HL-60 (cell line): Measurements from ENCODE around the gene EPSTI1.
A peak's percentile ranks its signal among the peaks of the same experiment; 100 is the strongest.
"Not testable (repeated sequence)": the region's sequence is repeated elsewhere in the genome, so short reads cannot be mapped to it uniquely, and the experiment has no call there.

Experiments used
- DNase-seq, 2 experiments: peaks; one replicate each; pipeline ENCODE4 v3.0.0-alpha.2; 2010 to 2020; ENCODE audit warnings: low read depth in 1 of 2, low spot score in 1 of 2
- H3K27ac ChIP-seq: fragments of 250-450 bp; sonication (Bioruptor Pico); replicated peaks from 2 replicates; pipeline ENCODE4 v1.5.1; 2020; ENCODE audit warnings: mild to moderate bottlenecking, moderate library complexity
- H3K27me3 ChIP-seq: fragments of 250-450 bp; sonication (Bioruptor Pico); 2 replicates; pipeline ENCODE4 v1.5.1; 2021; ENCODE audit warnings: mild to moderate bottlenecking, moderate library complexity; ENCODE audit not compliant: insufficient read depth, poor library complexity, severe bottlenecking
- H3K4me3 ChIP-seq: replicated peaks from 2 replicates; pipeline ENCODE4 v1.5.1; 2011; ENCODE audit warnings: mild to moderate bottlenecking, control low read depth, low read length; ENCODE audit not compliant: insufficient read depth
- CTCF ChIP-seq: IDR thresholded peaks from one replicate; pipeline ENCODE4 v1.5.1; 2011; ENCODE audit warnings: low read length, control low read depth, inconsistent platforms; ENCODE audit not compliant: insufficient read depth
- GABPA ChIP-seq: IDR thresholded peaks from 2 replicates; pipeline ENCODE4 v1.6.1; 2012; ENCODE audit warnings: low read depth
- POLR2AphosphoS5 ChIP-seq: IDR thresholded peaks from 2 replicates; pipeline ENCODE4 v1.6.1; 2012; ENCODE audit warnings: low read depth
- REST ChIP-seq: IDR thresholded peaks from 2 replicates; pipeline ENCODE4 v1.6.1; 2012; ENCODE audit warnings: low read depth; ENCODE audit not compliant: insufficient replicate concordance
- SPI1 ChIP-seq: IDR thresholded peaks from 2 replicates; pipeline ENCODE4 v1.6.1; 2012; ENCODE audit warnings: low read depth, mild to moderate bottlenecking, borderline replicate concordance

Gene EPSTI1

GRCh38 chr13:42996584-42996983 lies 4.5 kb upstream of the EPSTI1 start:
- H3K27me3 ChIP-seq, result peaks cover 11% of the 10 kb centered on the region
- no peak overlapping the region for H3K4me3 ChIP-seq
- TF ChIP-seq CTCF (no peak), POLR2AphosphoS5 (no peak), REST (no peak), GABPA (no peak), SPI1 (no peak)
- H3K27ac ChIP-seq, result no peak overlapping the region
- peak in 1 of 2 experiments; percentile 11 for DNase-seq

- no peak for DNase-seq
- peaks cover 23% of the 10 kb centered on the region for H3K27me3 ChIP-seq
- no peak overlapping the region for H3K4me3 ChIP-seq
- peak; percentile 42; the same call in 1 of the 2 replicates for TF ChIP-seq SPI1
- TF ChIP-seq GABPA, result no peak
- H3K27ac ChIP-seq, result no peak overlapping the region
Measured at GRCh38 chr13:42994878-42995277, 2.8 kb upstream of the EPSTI1 start.

- 0 out of 2 replicates have a peak overlapping the region, but pooled peaks have one; percentile 56 for H3K4me3 ChIP-seq
- TF ChIP-seq GABPA, result no peak
- no peak for TF ChIP-seq REST
- TF ChIP-seq CTCF, result no peak
- TF ChIP-seq POLR2AphosphoS5, result no peak
- TF ChIP-seq SPI1, result no peak
- H3K27ac ChIP-seq, result no peak overlapping the region
Measured at GRCh38 chr13:42992764-42993122, 702 bp upstream of the EPSTI1 start.

GRCh38 chr13:42991233-42991897 lies 676 bp downstream of the EPSTI1 start:
- Histone ChIP-seq H3K4me3 (peak overlapping the region; percentile 56), H3K27me3 (peaks cover 23% of the 10 kb centered on the region)
- not testable (repeated sequence) for DNase-seq, H3K27ac ChIP-seq

More at GRCh38 chr13:42992764-42993122, 702 bp upstream of the EPSTI1 start:
- H3K27me3 ChIP-seq, result peaks cover 23% of the 10 kb centered on the region
- DNase-seq, result no peak
